NCI-H2107 (cell line): ENCODE results near the gene HHIPL1.
A peak's percentile ranks its signal among the peaks of the same experiment; 100 is the strongest.

Experiments
- DNase-seq: peaks from one replicate; lab custom pipeline; 2025; lab: John Stamatoyannopoulos, UW

The HHIPL1 gene

GRCh38 chr14:99611646-99612045 lies 33.3 kb upstream of the HHIPL1 start:
- DNase-seq: no peak

- DNase-seq: no peak
Observed at GRCh38 chr14:99612071-99612737, 32.7 kb upstream of the HHIPL1 start.

- DNase-seq: no peak
Observed at GRCh38 chr14:99612738-99613330, 32.1 kb upstream of the HHIPL1 start.

GRCh38 chr14:99615497-99616157 lies 29.3 kb upstream of the HHIPL1 start:
- DNase-seq: no peak

GRCh38 chr14:99616832-99617800 lies 27.8 kb upstream of the HHIPL1 start:
- DNase-seq: no peak

- no peak for DNase-seq
Observed at GRCh38 chr14:99619835-99620834, 24.8 kb upstream of the HHIPL1 start.

- DNase-seq: no peak
Observed at GRCh38 chr14:99621948-99622347, 23.0 kb upstream of the HHIPL1 start.

- no peak for DNase-seq
Observed at GRCh38 chr14:99624024-99624423, 20.9 kb upstream of the HHIPL1 start.

- no peak for DNase-seq
Observed at GRCh38 chr14:99624971-99625370, 20.0 kb upstream of the HHIPL1 start.

- no peak for DNase-seq
Observed at GRCh38 chr14:99625476-99625875, 19.5 kb upstream of the HHIPL1 start.

- no peak for DNase-seq
Observed at GRCh38 chr14:99626041-99626648, 18.8 kb upstream of the HHIPL1 start.

- DNase-seq: no peak
Observed at GRCh38 chr14:99627100-99627499, 17.8 kb upstream of the HHIPL1 start.

GRCh38 chr14:99627510-99628381 lies 17.2 kb upstream of the HHIPL1 start:
- no peak for DNase-seq

GRCh38 chr14:99628887-99629618 lies 15.9 kb upstream of the HHIPL1 start:
- peak; percentile 55 for DNase-seq

- DNase-seq: no peak
Observed at GRCh38 chr14:99630202-99630601, 14.7 kb upstream of the HHIPL1 start.

- DNase-seq: no peak
Observed at GRCh38 chr14:99632410-99633035, 12.4 kb upstream of the HHIPL1 start.

GRCh38 chr14:99633141-99633540 lies 11.8 kb upstream of the HHIPL1 start:
- no peak for DNase-seq

- no peak for DNase-seq
Observed at GRCh38 chr14:99633918-99634317, 11.0 kb upstream of the HHIPL1 start.
